HG03159 (cell line): ENCODE results near the gene SPPL2B.
"Not testable (repeated sequence)": the region's sequence is repeated elsewhere in the genome, so short reads cannot be mapped to it uniquely, and the experiment has no call there.

ENCODE experiments used
- ATAC-seq: cut with Tn5 transposase; IDR thresholded peaks from one replicate; pipeline ENCODE4 v1.9.1; 2021; ENCODE audit warnings: mild to moderate bottlenecking, moderate library complexity; ENCODE audit not compliant: unreplicated experiment

Gene SPPL2B

DNA sequence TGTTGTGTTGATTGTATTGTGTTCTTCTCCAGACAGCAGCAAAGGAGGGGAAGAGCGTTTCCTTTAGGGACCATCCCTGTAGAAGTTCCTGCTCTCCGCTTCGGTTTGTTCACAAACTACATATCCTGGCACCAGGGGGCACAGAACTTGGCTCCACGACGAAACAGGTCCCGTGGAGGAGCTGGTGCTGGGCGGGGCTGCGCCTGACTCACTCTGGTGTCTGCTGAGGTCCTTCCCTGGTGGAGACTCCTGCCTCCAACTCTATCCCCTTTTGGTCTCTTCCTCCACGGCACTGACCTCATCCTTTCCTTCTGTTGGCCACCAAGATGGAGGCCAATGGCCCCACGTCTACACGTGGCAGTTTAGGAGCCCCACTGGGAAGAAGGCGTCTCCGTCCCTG is 46.3 kb downstream of the SPPL2B start:
- no peak for ATAC-seq

DNA sequence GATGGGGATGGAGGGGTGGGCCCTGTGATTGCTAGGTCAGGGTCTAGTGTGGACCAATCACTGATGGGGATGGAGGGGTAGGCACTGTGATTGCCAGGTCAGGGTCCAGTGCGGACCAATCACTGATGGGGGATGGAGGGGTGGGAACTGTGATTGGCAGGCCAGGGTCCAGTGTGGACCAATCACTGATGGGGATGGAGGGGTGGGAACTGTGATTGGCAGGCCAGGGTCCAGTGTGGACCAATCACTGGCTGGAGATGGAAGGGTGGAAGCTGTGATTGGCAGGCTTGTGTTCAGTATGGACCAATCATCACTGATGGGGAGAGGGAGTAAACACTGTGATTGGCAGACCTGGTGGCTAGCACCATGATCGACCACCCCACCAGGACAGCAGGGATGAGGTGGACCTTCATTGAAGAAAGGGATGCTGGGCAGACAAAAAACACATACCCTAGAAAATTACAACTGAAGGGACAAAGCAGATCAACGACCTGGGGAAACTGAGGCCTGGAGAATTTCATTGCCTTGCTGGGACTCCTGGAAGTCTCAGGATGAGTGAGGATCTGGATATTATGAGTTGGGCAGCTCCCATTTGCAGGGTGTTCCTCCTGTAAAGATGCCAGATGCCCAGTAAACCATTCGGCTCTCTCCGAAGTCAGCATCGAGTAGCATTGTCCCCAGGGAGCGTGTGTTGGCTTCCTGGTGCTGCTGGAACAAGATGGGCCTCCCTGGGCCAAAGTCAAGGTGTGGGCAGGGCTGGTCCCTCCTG is 47.1 kb downstream of the SPPL2B start:
- no peak for ATAC-seq

DNA sequence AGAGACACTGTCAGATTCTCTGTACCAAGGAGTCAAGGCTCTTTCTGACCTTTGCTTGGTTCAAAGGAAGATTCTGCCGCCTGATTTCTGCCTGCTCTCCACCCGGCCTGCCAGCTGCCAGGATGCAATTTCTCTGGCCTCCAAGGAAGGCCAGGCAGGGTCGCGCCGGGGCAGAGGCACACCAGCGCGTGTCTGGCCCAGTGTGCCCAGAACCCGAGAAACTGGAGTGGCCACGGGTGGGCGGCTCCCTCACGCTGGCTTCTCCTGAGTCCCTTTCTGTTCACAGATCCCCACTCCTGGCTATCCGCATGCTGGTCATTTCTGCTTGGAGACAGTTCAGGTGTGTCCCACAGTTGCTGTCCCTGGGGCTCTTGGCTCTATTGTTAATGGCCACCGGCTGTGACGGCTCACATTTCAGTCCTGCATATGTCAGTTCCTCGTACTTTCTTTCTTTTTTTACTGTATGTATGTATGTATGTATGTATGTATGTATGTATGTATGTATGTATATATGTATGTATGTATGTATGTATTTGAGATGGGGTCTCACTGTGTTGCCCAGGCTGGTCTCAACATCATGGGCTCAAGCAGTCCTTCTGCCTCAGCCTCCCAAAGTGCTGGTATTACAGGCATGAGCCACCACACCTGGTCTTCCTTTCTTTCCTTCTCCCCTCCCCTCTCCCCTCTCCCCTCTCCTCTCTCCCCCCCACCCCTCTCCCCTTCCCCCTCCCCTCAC is 48.5 kb downstream of the SPPL2B start:
- ATAC-seq, result no peak

DNA sequence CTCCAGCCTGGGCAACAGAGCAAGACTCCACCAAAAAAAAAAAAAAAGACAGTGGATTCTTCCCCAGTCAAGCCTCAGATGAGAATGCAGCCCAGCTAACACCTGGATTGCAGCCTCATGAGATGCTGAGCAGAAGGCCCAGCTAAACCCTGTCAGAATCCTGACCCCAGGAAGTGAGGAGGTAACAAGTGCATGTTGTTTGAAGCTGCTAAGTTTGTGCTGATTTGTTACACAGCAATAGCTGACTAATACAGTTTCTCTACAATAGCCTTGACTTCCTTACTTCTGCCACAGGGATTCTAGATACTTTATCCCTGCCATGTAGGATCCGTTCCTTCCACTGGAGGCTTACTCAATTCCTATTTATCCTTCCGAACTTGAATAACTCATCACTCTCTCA is 52.1 kb downstream of the SPPL2B start:
- ATAC-seq, result no peak

GRCh38 chr19:2381148-2381820 is 52.8 kb downstream of the SPPL2B start:
- ATAC-seq, result no peak

DNA sequence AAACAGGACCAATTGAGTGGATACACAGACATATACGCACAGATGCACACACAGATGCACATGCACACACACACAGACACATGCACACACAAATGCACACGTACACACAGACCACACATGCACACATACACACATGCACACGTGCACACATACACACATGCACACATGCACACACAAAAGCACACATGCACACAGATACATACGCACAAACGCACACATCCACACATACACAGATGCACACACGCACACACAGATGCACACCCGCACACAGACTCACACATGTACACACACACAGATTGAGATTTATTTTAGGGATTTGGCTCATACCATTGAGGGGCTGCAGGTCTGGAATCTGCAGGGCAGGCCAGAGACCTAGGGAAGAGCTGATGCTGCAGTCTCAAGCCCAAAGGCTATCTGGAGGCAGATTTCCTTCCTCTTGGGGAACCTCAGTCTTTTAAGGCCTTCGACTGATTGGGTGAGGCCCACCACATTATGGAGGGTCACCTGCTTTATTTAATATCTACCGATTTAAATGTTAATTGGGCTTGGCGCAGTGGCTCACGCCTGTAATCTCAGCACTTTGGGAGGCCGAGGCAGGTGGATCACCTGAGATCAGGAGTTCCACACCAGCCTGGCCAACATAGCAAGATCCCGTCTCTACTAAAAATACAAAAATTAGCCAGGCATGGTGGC is 54.2 kb downstream of the SPPL2B start:
- no peak for ATAC-seq

DNA sequence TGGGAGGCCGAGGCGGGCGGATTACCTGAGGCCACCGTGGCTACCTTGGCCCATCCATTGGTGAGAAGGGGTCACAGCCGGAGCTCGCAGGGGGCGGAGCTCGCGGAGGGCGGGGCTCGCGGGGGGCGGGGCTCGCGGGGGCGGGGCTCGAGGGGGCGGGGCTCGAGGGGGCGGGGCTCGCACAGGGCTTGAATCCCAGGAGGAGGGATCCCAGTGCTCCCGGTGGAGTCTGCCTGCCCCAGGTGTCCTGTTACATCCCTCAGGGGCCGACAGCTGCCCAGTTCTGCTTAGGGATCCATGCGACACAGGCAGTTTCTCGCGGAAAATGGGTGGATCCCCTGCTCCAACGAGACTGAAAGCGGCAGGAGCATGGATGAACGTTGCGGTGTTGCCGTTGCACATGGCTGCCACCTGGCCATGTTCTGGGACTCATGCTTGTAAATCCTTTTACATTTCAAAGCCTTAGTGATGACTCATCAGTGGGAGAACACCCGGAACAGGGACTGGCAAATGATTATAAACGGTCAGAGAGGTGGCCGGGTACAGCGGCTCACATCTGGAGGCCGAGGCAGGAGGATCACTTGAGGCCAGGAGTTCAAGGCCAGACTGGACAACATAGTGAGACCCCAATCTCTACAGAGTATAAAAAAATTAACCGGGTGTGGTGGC is 56.7 kb downstream of the SPPL2B start:
- no peak for ATAC-seq

GRCh38 chr19:2387367-2388288 is 59.1 kb downstream of the SPPL2B start:
- ATAC-seq, result no peak

DNA sequence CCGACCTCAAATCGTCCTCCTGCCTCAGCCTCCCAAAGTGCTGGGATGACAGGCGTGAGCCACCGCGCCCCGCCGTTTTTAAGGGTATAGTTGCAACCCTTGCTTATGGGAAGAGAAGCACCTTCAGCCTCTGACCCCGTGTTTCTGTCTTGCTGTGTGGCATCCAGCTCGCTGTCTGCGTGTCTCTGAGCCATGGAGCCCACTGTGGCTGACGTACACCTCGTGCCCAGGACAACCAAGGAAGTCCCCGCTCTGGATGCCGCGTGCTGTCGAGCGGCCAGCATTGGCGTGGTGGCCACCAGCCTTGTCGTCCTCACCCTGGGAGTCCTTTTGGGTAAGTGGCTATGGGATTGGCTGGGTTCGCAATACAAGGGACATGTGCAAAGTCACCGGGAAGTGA is 61.1 kb downstream of the SPPL2B start:
- ATAC-seq, result no peak

GRCh38 chr19:2391118-2391725 is 62.7 kb downstream of the SPPL2B start:
- no peak for ATAC-seq

DNA sequence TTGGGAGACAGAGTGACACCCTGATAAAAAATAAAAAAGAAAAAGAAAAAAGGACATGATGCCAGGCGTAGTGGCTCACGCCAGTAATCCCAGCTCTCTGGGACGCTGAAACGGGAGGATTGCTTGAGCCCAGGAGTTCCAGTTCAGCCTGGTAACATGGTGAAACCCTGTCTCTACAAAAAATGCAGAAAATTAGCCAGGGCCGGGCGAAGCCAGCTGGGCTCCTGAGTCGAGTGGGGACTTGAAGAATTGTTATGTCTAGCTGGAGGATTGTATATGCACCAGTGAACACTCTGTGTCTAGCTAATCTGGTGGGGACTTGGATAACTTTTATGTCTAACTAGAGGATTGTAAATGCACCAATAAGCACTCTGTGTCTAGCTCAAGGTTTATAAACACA is 63.9 kb downstream of the SPPL2B start:
- no peak for ATAC-seq

- not testable (repeated sequence) for ATAC-seq
Measured at GRCh38 chr19:2392899-2393298, 64.4 kb downstream of the SPPL2B start.

DNA sequence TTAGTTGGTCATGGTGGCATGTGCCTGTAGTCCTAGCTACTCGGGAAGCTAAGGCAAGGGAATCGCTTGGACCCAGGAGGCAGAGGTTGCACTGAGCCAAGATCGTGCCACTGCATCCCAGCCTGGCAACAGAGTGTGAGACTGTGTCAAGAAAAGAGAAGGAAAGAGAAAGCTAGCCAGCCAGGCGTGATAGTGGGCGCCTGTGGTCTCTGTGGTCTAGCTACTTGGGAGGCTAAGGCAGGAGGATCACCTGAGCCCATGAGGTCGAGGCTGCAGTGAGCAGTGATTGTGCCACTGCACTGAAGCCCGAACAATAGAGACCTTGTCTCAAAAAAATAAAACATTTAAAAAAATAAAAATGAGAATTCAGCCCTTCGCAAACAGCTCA is 65.6 kb downstream of the SPPL2B start:
- no peak for ATAC-seq

GRCh38 chr19:2394442-2395292 is 66.2 kb downstream of the SPPL2B start:
- ATAC-seq, result no peak

GRCh38 chr19:2395293-2395829 is 66.9 kb downstream of the SPPL2B start:
- ATAC-seq, result not testable (repeated sequence)

- not testable (repeated sequence) for ATAC-seq
Measured at GRCh38 chr19:2397173-2397572, 68.7 kb downstream of the SPPL2B start.

- ATAC-seq, result no peak
Measured at GRCh38 chr19:2398735-2399305, 70.3 kb downstream of the SPPL2B start.

- no peak for ATAC-seq
Measured at GRCh38 chr19:2399582-2399981, 71.1 kb downstream of the SPPL2B start.
